Ovary (tissue), 9 donors: ENCODE measurements around the gene FLNB. TPM values are rescaled to one million over a fixed set of nuclear protein-coding genes. Genes with fewer than 3 reads are reported as not detected.
A peak's percentile ranks its signal among the peaks of the same experiment; 100 is the strongest.

Experiments
- DNase-seq, 5 donors: peaks; one replicate each; pipeline ENCODE4 v3.0.0-alpha.2; 2019 to 2020
- H3K27ac ChIP-seq, 2 donors: fragments of 200-600 bp; one replicate each; pipeline versions ENCODE4 v1.5.1 to v1.8.0; 2019 to 2022
- H3K27me3 ChIP-seq: fragments of 200-600 bp; one replicate; pipeline ENCODE4 v1.8.0; 2022
- H3K36me3 ChIP-seq: fragments of 200-600 bp; sonication (generic); one replicate; pipeline ENCODE4 v1.5.1; 2019
- H3K4me1 ChIP-seq: one replicate; pipeline ENCODE4 v1.8.1; 2013; ENCODE audit warnings: mild to moderate bottlenecking, moderate library complexity; ENCODE audit not compliant: insufficient read depth
- H3K4me3 ChIP-seq: fragments of 200-600 bp; sonication (generic); one replicate; pipeline ENCODE4 v1.5.1; 2017
- H3K9me3 ChIP-seq, 2 donors: fragments of 200-600 bp in 1 of 2; sonication (generic) in 1 of 2; one replicate each; pipeline versions ENCODE4 v1.5.1 to v1.8.1; 2013 to 2019; ENCODE audit warnings: mild to moderate bottlenecking in 1 of 2, moderate library complexity in 1 of 2
- CTCF ChIP-seq, 3 donors: fragments of 450-650 bp in 2 of 3; fragments of 200-600 bp in 1 of 3; IDR thresholded peaks; one replicate each; pipeline versions ENCODE4 v1.5.1 to v1.8.0; 2016 to 2022; ENCODE audit warnings: antibody characterized with exemption in 3 of 3, mild to moderate bottlenecking in 1 of 3
- EP300 ChIP-seq: sonication (generic); formaldehyde crosslinking; IDR thresholded peaks from one replicate; pipeline ENCODE4 v1.6.1; 2017; ENCODE audit warnings: antibody characterized with exemption
- POLR2A ChIP-seq: fragments of 450-650 bp; IDR thresholded peaks from one replicate; pipeline ENCODE4 v1.6.1; 2017; ENCODE audit warnings: antibody characterized with exemption, mild to moderate bottlenecking, moderate library complexity
- WGBS, 3 donors: extraction: QIAGEN DNeasy Blood & Tissue Kit in 1 of 3; methylation state at CpG; one replicate each; pipeline versions ENCODE4 v1.1.5 to v1.1.7; 2013 to 2017; 5-methylcytosine and 5-hydroxymethylcytosine counted together
- intact Hi-C, 4 donors: fragments of 100-400 bp; cut with DNase I; formaldehyde crosslinking; loops; one replicate each; pipeline versions ENCODE4 v1.11.0 to v1.15.1; 2022 to 2023
- polyA plus RNA-seq, 2 donors: library from polyadenylated mRNA; stranded (reverse); fragments of 200-250 nt in 1 of 2; fragments of 350-450 nt in 1 of 2; fragmentation: Illumina TruSeq in 1 of 2; extraction: RNeasy Lipid Tissue Mini Kit (QIAGEN cat#74804) in 1 of 2; gene quantifications; one replicate each; pipeline ENCODE4 v1.2.3, GENCODE V29; 2013 to 2014
- total RNA-seq, 7 donors: library from RNA; depleted of rRNA in 2 of 7; stranded (reverse); fragments of >200 nt in 2 of 7; fragmentation: NEBNext Ultra II Directional in 3 of 7; extraction: Animal tissue kit (Norgen Biotek cat#: 25700) in 3 of 7; gene quantifications; one replicate each; pipeline versions ENCODE4 v1.1.0 to v1.2.4, GENCODE V29; 2016 to 2023
- donor health status: DM: no; HTN: no; CAD: no; lungs with moderate emphysema.
- donor health status: DM: no; HTN: no; CAD: no.
- donor health status: Bipolar disorder and iron deficiency.
- donor health status: DM: yes; HTN: yes; CAD: no.
- donor health status: DM: no; HTN: no; CAD: no.
- donor health status: DM: yes; HTN: yes; CAD: no.

Gene FLNB
- total and polyA plus RNA-seq, 9 donors, result 51.9 to 190 (median 126) TPM

DNA sequence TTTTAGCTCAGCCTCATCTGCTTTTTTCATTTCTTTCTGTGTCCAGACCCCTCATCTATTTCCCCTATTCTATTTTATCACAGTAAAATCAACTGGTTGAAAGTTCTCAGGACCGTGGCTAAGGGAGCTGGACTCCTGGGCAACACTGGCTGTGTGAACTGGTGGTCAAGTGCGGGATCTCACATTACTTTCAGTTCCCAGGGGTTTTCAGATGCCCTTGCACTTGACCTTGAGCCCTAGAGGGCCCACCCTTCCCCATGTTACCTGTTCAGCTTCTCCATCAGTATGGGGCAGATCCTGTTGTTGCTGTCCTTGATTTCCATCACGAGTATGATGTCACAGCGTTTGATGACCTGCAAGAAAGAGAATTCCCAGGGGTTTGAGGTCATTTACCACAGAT is 199.7 kb downstream of the FLNB start:
- no peaks in the 10 kb centered on the region for H3K36me3 ChIP-seq
- WGBS, 3 donors, result 83 to 87% (median 84%) methylated on average over 4 of the region's 4 CpGs
- H3K9me3 ChIP-seq, result no peaks in the 10 kb centered on the region
- TF ChIP-seq CTCF (IDR thresholded peaks at IDR 0.05) (no peak), POLR2A (no peak), EP300 (no peak)
- no peak overlapping the region for H3K27ac ChIP-seq
- H3K4me3 ChIP-seq, result no peak overlapping the region
- H3K27me3 ChIP-seq, result no peaks in the 10 kb centered on the region
- intact Hi-C loops, result no loop called here
- no peak for DNase-seq
- H3K4me1 ChIP-seq, result no peaks in the 10 kb centered on the region

- intact Hi-C loops, result no loop called here
- H3K27me3 ChIP-seq, result no peaks in the 10 kb centered on the region
- no peaks in the 10 kb centered on the region for H3K4me1 ChIP-seq
- H3K9me3 ChIP-seq, result no peaks in the 10 kb centered on the region
- no peak overlapping the region for H3K27ac ChIP-seq
- H3K4me3 ChIP-seq, result no peak overlapping the region
- no peaks in the 10 kb centered on the region for H3K36me3 ChIP-seq
- DNase-seq, result no peak
- TF ChIP-seq CTCF (IDR thresholded peaks at IDR 0.05) (no peak), POLR2A (no peak), EP300 (no peak)
- 67 to 85% (median 77%) methylated on average over 3 of the region's 3 CpGs for WGBS, 3 donors
Measured at GRCh38 chr3:58209933-58210332, 201.7 kb downstream of the FLNB start.

GRCh38 chr3:58210761-58211460 is 202.7 kb downstream of the FLNB start, which contains the start of gene DNASE1L3:
TSS of gene DNASE1L3 (minus strand) at chr3:58210972. CDS start at chr3:58210906, 66 bp downstream.
- no peak within 1 kb of the TSS for H3K27ac ChIP-seq
- TF ChIP-seq POLR2A (no peak), EP300 (no peak), CTCF (IDR thresholded peaks at IDR 0.05) (no peak)
- H3K4me3 ChIP-seq, result no peak within 1 kb of the TSS
- H3K4me1 ChIP-seq, result no peaks in the 10 kb centered on the region
- intact Hi-C loops, result no loop called here
- 78 to 83% (median 82%) methylated on average over 14 of the region's 14 CpGs for WGBS, 3 donors
- no peaks in the 10 kb centered on the region for H3K27me3 ChIP-seq
- no peaks in the 10 kb centered on the region for H3K36me3 ChIP-seq
- DNase-seq, result peak in 1 of 5 donors; percentile 40
- H3K9me3 ChIP-seq, result no peaks in the 10 kb centered on the region

- TF ChIP-seq EP300, result no peak
- TF ChIP-seq CTCF (IDR thresholded peaks at IDR 0.05), result no peak
- no peak for TF ChIP-seq POLR2A
- intact Hi-C loops, result no loop called here
- Histone ChIP-seq H3K4me1 (peaks cover 2% of the 10 kb centered on the region), H3K4me3 (no peak overlapping the region), H3K36me3 (no peaks in the 10 kb centered on the region), H3K27me3 (no peaks in the 10 kb centered on the region), H3K9me3 (no peaks in the 10 kb centered on the region), H3K27ac (no peak overlapping the region)
- 71 to 81% (median 72%) methylated on average over 7 of the region's 7 CpGs for WGBS, 3 donors
- DNase-seq, result no peak
Measured at GRCh38 chr3:58214484-58215316, 206.5 kb downstream of the FLNB start.
